Dermis microvascular lymphatic vessel endothelial cell (primary cell): ENCODE measurements around the gene ARHGAP45. TPM values are rescaled to one million over a fixed set of nuclear protein-coding genes. Genes with fewer than 3 reads are reported as not detected.
A peak's percentile ranks its signal among the peaks of the same experiment; 100 is the strongest.

Experiments used
- DNase-seq, 2 donors: peaks; one replicate each; pipeline versions ENCODE4 v3.0.0 to v3.0.0-alpha.2; 2010; ENCODE audit warnings: low read depth in 2 of 2
- total RNA-seq: library from RNA; depleted of rRNA; stranded (reverse); fragments of >200 nt; gene quantifications from 2 replicates; pipeline ENCODE4 v1.2.1, GENCODE V29; 2014

ARHGAP45 gene
- total RNA-seq, 1 donor from 2014 or later = 24.6 TPM

DNA sequence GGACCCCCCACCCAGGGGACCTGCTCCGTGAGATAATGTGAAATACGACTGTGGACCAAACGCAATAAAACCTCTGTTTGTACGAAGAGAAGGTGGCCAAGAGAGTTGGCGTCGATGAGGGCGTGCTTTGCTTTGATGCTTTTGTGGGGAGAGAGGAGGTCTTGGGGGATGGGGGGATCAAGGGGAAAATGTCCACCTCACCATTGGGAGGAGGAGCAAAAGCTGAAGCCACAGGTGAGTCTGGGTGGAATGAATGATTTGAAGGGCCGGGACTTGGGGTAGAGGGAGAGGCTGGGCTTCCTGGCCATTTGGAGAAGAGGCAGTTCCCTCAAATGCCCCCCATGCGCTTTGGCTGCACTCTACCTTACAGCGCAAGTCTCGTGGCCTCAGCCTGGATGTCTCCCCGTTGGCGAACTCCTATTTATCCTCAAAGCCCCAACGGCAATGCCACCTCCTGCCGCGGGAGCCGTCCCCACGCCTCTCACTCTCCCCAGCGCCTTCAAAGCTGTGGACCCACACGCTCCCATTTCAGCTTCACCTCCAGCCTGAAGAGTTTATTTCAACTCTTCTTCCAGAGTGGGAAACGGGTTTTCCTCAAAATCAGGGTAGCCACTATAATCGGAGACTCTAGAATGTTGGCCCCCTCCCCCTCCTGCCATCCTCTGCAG, 27.9 kb upstream of the ARHGAP45 start:
- DNase-seq = no peak

DNA sequence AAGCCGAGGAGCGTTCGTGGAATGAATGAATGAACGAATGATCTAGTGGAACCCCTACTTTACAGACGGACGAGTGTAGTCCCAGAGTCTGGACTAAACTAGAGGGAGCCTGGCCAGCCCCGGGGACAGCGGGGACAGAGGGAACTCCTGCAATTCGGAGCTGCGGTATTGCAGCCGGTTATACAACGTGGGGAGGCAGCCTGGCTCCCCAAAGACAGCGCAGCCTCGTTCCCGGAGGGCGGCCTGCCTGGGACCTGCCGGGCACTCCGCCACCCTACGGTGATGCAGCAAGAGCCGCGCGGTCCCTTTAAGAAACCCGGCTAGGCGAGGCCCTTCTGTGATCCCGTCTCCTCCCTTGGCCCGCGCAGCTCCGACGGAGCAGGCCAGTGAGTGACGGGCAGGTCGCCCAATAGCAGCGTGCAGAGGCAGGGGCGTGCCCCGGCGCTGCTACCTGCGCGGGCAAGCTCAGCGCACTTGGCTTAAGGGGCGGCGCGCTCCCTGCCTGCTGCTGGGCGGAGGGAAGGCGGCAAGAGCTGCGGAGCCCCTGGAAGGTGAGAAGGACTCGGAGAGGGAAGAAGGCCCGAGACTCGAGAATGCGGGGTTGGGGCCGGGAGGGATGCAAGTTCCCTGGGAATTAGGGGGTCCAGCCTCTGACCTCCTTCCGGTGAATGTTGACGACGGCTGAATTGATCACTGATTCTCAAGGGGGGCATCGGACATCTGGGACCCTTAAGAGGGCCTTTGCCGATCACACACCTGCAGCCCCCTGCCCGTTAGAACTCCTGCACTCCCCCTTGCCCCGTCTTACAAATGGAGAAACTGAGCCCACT, 27.1 kb upstream of the ARHGAP45 start, which contains the start of gene ABCA7:
TSS of gene ABCA7 (plus strand) at position 462 of the 830 bp plus-strand sequence. CDS start 1,255 bp downstream, outside the sequence.
- DNase-seq = peak; percentile 93 to 97

- peak; percentile 81 to 91 for DNase-seq
Observed at GRCh38 chr19:1040476-1041271, 26.3 kb upstream of the ARHGAP45 start.

- DNase-seq = no peak
Observed at GRCh38 chr19:1041272-1041834, 25.6 kb upstream of the ARHGAP45 start.

- no peak for DNase-seq
Observed at GRCh38 chr19:1041835-1042685, 24.9 kb upstream of the ARHGAP45 start.

DNA sequence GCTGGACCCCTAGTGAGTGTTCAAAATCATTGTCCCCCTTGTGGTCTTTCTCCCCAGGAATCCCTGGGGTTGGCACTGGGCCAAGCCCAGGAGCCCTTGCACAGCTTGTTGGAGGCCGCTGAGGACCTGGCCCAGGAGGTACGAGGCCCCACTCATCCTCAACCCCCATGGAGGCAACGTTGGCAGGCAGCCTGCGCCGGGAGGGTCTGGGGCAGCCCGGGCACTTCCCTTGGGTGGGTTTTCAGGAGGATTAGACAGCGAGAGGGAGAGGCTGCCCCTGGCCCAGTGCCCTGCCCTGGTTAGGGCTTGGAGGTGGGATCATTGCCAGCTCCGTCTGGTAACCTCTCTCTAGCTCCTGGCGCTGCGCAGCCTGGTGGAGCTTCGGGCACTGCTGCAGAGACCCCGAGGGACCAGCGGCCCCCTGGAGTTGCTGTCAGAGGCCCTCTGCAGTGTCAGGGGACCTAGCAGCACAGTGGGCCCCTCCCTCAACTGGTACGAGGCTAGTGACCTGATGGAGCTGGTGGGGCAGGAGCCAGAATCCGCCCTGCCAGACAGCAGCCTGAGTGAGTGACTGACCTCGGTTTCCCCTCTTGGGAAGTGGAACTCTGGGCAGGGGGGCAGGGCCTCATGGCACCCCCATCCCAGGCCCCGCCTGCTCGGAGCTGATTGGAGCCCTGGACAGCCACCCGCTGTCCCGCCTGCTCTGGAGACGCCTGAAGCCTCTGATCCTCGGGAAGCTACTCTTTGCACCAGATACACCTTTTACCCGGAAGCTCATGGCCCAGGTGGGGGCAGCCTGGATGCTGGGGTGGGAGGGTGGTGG, 24.1 kb upstream of the ARHGAP45 start:
- no peak for DNase-seq

DNA sequence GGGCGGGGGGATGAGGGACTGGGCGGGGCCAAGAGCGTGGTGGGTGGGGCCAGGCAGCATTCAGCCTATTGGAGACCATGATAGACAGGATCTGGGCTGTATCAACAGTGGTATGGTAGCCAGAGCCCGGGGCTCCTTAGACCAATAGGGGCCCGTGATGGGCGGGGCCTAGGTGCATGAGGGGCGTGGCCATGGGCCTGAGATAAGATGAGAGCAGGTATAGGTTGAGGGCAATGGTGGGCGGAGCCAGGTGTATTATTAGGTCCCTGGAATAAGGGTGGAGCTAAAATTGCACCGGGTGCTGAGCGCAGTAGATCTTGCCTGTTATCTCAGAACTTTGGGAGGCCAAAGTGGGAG, 21.7 kb upstream of the ARHGAP45 start:
- DNase-seq = peak in 1 of 2 donors; percentile 56

- DNase-seq = no peak
Observed at GRCh38 chr19:1046117-1046626, 20.8 kb upstream of the ARHGAP45 start.

DNA sequence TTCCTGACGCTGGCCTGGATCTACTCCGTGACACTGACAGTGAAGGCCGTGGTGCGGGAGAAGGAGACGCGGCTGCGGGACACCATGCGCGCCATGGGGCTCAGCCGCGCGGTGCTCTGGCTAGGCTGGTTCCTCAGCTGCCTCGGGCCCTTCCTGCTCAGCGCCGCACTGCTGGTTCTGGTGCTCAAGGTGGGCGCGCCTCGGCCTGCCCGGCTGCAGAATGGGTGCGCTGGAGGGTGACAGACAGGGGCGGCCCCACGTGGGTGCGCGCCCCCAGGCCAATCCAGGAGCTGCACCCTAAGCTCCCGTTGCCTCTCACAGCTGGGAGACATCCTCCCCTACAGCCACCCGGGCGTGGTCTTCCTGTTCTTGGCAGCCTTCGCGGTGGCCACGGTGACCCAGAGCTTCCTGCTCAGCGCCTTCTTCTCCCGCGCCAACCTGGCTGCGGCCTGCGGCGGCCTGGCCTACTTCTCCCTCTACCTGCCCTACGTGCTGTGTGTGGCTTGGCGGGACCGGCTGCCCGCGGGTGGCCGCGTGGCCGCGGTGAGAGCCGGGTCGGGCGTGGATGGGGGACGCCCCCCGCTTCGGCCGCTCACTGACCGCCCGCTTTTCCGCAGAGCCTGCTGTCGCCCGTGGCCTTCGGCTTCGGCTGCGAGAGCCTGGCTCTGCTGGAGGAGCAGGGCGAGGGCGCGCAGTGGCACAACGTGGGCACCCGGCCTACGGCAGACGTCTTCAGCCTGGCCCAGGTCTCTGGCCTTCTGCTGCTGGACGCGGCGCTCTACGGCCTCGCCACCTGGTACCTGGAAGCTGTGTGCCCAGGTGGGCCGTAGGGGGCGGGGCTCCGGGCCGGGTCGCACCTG, 19.9 kb upstream of the ARHGAP45 start:
- no peak for DNase-seq

GRCh38 chr19:1047696-1048147, 19.2 kb upstream of the ARHGAP45 start:
- DNase-seq = no peak

DNA sequence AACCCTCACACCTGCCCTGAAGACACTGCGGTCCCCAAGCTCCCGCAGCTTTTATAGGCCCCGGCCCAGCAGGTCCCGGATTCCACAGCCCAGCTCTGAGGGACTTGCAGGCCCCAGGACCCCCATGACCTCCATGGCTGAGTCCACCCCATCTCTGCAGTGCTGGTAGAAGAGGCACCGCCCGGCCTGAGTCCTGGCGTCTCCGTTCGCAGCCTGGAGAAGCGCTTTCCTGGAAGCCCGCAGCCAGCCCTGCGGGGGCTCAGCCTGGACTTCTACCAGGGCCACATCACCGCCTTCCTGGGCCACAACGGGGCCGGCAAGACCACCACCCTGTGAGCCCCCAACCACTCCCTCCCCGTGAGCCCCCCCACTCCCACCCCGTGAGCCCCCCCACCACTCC, 17.9 kb upstream of the ARHGAP45 start:
- no peak for DNase-seq

- DNase-seq = no peak
Observed at GRCh38 chr19:1049800-1050199, 17.2 kb upstream of the ARHGAP45 start.

DNA sequence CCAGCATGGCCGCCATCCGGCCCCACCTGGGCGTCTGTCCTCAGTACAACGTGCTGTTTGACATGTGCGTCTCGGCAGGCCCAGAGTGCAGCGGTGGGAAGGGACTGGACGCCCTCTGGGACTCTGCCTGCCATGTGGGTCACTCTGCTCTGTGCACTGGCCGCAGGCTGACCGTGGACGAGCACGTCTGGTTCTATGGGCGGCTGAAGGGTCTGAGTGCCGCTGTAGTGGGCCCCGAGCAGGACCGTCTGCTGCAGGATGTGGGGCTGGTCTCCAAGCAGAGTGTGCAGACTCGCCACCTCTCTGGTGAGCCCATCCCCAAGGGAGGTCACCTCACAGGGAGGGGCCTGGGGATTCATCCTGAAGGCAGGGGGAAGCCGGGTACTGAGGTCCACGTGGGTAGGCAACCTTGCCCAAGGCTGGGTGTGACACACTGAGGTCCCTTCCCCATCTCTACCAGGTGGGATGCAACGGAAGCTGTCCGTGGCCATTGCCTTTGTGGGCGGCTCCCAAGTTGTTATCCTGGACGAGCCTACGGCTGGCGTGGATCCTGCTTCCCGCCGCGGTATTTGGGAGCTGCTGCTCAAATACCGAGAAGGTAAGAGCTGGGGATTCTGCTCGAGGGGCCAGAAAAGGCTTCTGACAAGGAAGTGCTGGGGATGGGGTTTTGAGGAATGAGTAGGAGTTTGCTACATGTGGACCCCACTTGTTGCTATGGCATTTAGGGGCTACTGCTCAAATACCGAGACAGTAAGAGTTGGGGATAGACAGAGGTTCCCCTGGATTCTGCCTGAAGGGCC, 15.8 kb upstream of the ARHGAP45 start:
- no peak for DNase-seq

- DNase-seq = no peak
Observed at GRCh38 chr19:1051791-1052190, 15.2 kb upstream of the ARHGAP45 start.

DNA sequence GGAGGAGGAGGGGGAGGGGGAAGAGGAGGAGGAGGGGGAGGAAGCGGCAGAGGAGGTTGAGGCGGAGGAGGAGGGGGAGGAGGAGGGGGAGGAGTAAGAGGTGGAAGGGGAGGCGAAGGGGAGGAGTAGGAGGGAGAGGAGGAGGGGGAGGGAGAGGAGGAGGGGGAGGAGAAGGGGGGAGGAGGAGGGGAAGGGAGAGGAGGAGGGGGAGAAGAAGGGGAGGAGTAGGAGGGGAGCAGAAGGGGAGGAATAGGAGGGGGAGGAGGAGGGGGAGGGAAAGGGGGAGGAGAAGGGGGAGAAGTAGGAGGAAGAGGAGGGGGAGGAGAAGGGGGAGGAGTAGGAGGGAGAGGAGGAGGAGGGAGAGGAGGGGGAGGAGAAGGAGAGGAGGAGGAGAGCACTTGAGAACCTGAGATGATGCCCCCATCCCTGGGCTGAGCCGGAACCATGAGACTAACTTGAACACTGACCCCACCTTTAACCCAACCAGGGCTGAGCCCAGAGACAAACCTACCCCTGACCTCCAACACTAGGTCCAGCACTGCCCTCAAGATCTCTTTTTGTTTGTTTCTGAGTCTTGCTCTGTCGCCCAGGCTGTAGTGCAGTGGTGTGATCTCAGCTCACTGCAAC, 14.5 kb upstream of the ARHGAP45 start:
- no peak for DNase-seq

DNA sequence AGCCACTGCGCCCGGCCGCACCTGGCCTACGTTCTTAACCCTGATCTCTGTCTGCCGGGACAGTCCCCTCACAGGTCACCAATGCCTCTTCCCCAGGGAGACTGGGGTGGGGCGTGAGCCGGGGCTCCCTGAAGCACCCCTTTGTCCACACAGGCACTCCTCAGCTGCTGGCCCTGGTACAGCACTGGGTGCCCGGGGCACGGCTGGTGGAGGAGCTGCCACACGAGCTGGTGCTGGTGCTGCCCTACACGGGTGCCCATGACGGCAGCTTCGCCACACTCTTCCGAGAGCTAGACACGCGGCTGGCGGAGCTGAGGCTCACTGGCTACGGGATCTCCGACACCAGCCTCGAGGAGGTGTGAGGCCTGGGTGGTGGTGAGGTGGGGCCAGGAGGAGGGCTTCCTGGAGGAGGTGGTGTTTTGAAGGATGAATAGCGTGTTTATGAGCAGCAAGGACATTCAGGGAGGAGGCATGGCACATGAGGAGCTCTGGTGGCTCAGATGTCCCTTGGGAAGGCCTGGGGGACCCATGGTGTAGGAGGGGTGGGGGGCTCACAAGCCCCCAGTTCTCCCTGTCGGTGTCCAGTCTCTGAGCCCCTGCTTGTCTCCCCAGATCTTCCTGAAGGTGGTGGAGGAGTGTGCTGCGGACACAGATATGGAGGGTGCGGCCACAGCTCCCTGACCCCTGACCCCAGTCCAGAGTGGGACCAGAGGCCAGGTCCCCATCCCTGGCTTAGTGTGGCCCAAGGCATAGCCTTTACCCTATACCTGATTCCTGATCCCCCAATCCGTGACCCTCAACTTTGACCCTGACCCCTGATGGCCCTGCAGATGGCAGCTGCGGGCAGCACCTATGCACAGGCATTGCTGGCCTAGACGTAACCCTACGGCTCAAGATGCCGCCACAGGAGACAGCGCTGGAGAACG, 13.5 kb upstream of the ARHGAP45 start:
- no peak for DNase-seq
